ENCODE measurements around the gene ARHGAP26.
"Not testable (repeated sequence)": the region's sequence is repeated elsewhere in the genome, so short reads cannot be mapped to it uniquely, and the experiment has no call there.

Gene ARHGAP26

GRCh38 chr5:142978726-142979125 lies 208.5 kb downstream of the ARHGAP26 start:
- no peak for DNase-seq (ENCODE audit: low read depth in 2 of 2, low spot score in 1 of 2)

GRCh38 chr5:142979636-142980035 lies 209.5 kb downstream of the ARHGAP26 start:
- DNase-seq (ENCODE audit: low read depth in 2 of 2, low spot score in 1 of 2) = no peak

GRCh38 chr5:142981475-142981874 lies 211.3 kb downstream of the ARHGAP26 start:
- no peak for DNase-seq (ENCODE audit: low read depth in 2 of 2, low spot score in 1 of 2)

GRCh38 chr5:142981886-142982820 lies 212.0 kb downstream of the ARHGAP26 start:
- no peak for DNase-seq (ENCODE audit: low read depth in 2 of 2, low spot score in 1 of 2)

GRCh38 chr5:142982821-142983200 lies 212.6 kb downstream of the ARHGAP26 start:
- no peak for DNase-seq (ENCODE audit: low read depth in 2 of 2, low spot score in 1 of 2)

- no peak for DNase-seq (ENCODE audit: low read depth in 2 of 2, low spot score in 1 of 2)
Measured at GRCh38 chr5:142984011-142984410, 213.8 kb downstream of the ARHGAP26 start.

- no peak for DNase-seq (ENCODE audit: low read depth in 2 of 2, low spot score in 1 of 2)
Measured at GRCh38 chr5:142984525-142984924, 214.3 kb downstream of the ARHGAP26 start.

GRCh38 chr5:142989270-142989669 lies 219.1 kb downstream of the ARHGAP26 start:
- DNase-seq (ENCODE audit: low read depth in 2 of 2, low spot score in 1 of 2) = not testable (repeated sequence)

GRCh38 chr5:142990073-142990472 lies 219.9 kb downstream of the ARHGAP26 start:
- not testable (repeated sequence) for DNase-seq (ENCODE audit: low read depth in 2 of 2, low spot score in 1 of 2)

- no peak for DNase-seq (ENCODE audit: low read depth in 2 of 2, low spot score in 1 of 2)
Measured at GRCh38 chr5:142994218-142994617, 224.0 kb downstream of the ARHGAP26 start.

GRCh38 chr5:142995621-142996020 lies 225.4 kb downstream of the ARHGAP26 start:
- DNase-seq (ENCODE audit: low read depth in 2 of 2, low spot score in 1 of 2) = not testable (repeated sequence)

- DNase-seq (ENCODE audit: low read depth in 2 of 2, low spot score in 1 of 2) = no peak
Measured at GRCh38 chr5:142997591-142997990, 227.4 kb downstream of the ARHGAP26 start.

GRCh38 chr5:142998316-142999020 lies 228.3 kb downstream of the ARHGAP26 start:
- DNase-seq (ENCODE audit: low read depth in 2 of 2, low spot score in 1 of 2) = no peak

GRCh38 chr5:143000551-143000950 lies 230.4 kb downstream of the ARHGAP26 start:
- DNase-seq (ENCODE audit: low read depth in 2 of 2, low spot score in 1 of 2) = not testable (repeated sequence)

GRCh38 chr5:143001764-143002351 lies 231.7 kb downstream of the ARHGAP26 start:
- DNase-seq (ENCODE audit: low read depth in 2 of 2, low spot score in 1 of 2) = no peak

GRCh38 chr5:143002459-143003327 lies 232.5 kb downstream of the ARHGAP26 start:
- peak in 1 of 2 donors; percentile 17 for DNase-seq (ENCODE audit: low read depth in 2 of 2, low spot score in 1 of 2)

- DNase-seq (ENCODE audit: low read depth in 2 of 2, low spot score in 1 of 2) = no peak
Measured at GRCh38 chr5:143003328-143003636, 233.1 kb downstream of the ARHGAP26 start.

- no peak for DNase-seq (ENCODE audit: low read depth in 2 of 2, low spot score in 1 of 2)
Measured at GRCh38 chr5:143004361-143005145, 234.4 kb downstream of the ARHGAP26 start.

GRCh38 chr5:143006501-143006900 lies 236.3 kb downstream of the ARHGAP26 start:
- no peak for DNase-seq (ENCODE audit: low read depth in 2 of 2, low spot score in 1 of 2)

GRCh38 chr5:143008032-143008431 lies 237.9 kb downstream of the ARHGAP26 start:
- DNase-seq (ENCODE audit: low read depth in 2 of 2, low spot score in 1 of 2) = no peak
